OCI-LY7 (cell line): Measurements from ENCODE around the gene ADAMTS17. TPM values are rescaled to one million over a fixed set of nuclear protein-coding genes. Genes with fewer than 3 reads are reported as not detected.
"Not testable (repeated sequence)": the region's sequence is repeated elsewhere in the genome, so short reads cannot be mapped to it uniquely, and the experiment has no call there.

Experiments
- BruUV-seq: library from RNA; stranded (reverse); fragments of 400-500 nt; replicated peaks from 2 replicates; lab custom pipeline; 2021; lab: Mats Ljungman, UMichigan
- CTCF ChIA-PET: fragments of 300-600 bp; sonication (Branson Sonifier 250); formaldehyde crosslinking; loops from one replicate; lab custom pipeline; 2022; ENCODE audit warnings: antibody characterized with exemption; ENCODE audit not compliant: unreplicated experiment; lab: Charles Lee
- POLR2A ChIA-PET: fragments of 300-600 bp; sonication (Branson Sonifier 250); formaldehyde crosslinking; loops from one replicate; lab custom pipeline; 2022; ENCODE audit warnings: antibody characterized with exemption; lab: Charles Lee
- DNase-seq: peaks from one replicate; pipeline ENCODE4 v3.0.0-alpha.2; 2015; ENCODE audit warnings: low spot score
- H2AFZ ChIP-seq: fragments of 200-600 bp; sonication (generic), shearing (Covaris generic); 2 replicates; pipeline ENCODE4 v1.6.1; 2014; ENCODE audit warnings: mild to moderate bottlenecking, antibody characterized with exemption, low read length, moderate library complexity
- H3K27ac ChIP-seq: fragments of 200-600 bp; sonication (generic); 2 replicates; pipeline ENCODE4 v1.5.1; 2014; ENCODE audit warnings: mixed run types, low read depth, mild to moderate bottlenecking, moderate library complexity, low read length, inconsistent platforms; ENCODE audit not compliant: poor library complexity, severe bottlenecking
- H3K36me3 ChIP-seq: fragments of 200-600 bp; sonication (generic); 2 replicates; pipeline ENCODE4 v1.6.1; 2014; ENCODE audit warnings: mild to moderate bottlenecking, antibody characterized with exemption, low read length, moderate library complexity, mixed read lengths; ENCODE audit not compliant: insufficient read depth
- H3K4me1 ChIP-seq: fragments of 200-600 bp; sonication (generic); 2 replicates; pipeline ENCODE4 v1.5.1; 2014; ENCODE audit warnings: mild to moderate bottlenecking, low read length; ENCODE audit not compliant: insufficient read depth, poor library complexity, severe bottlenecking
- H3K4me2 ChIP-seq: fragments of 200-600 bp; sonication (generic); 2 replicates; pipeline ENCODE4 v1.6.1; 2014; ENCODE audit warnings: mild to moderate bottlenecking, low read length
- H3K4me3 ChIP-seq: fragments of 200-600 bp; sonication (generic); 2 replicates; pipeline ENCODE4 v1.5.1; 2014; ENCODE audit warnings: mild to moderate bottlenecking, low read depth, low read length; ENCODE audit not compliant: poor library complexity, severe bottlenecking
- H3K79me2 ChIP-seq: fragments of 200-600 bp; sonication (generic); 2 replicates; pipeline ENCODE4 v1.6.1; 2016; ENCODE audit warnings: low read depth, mild to moderate bottlenecking, low read length, moderate library complexity, mixed read lengths; ENCODE audit not compliant: insufficient read depth
- H3K9me2 ChIP-seq: fragments of 200-600 bp; sonication (generic); 2 replicates; pipeline ENCODE4 v1.6.1; 2016; ENCODE audit warnings: mild to moderate bottlenecking, low read length, mixed read lengths; ENCODE audit not compliant: insufficient read depth
- H3K9me3 ChIP-seq: fragments of 200-600 bp; sonication (generic); 2 replicates; pipeline ENCODE4 v1.6.1; 2014; ENCODE audit warnings: mild to moderate bottlenecking, mixed run types, low read length, mixed read lengths
- H4K20me1 ChIP-seq: fragments of 200-600 bp; sonication (generic); 2 replicates; pipeline ENCODE4 v1.6.1; 2014; ENCODE audit warnings: mild to moderate bottlenecking, antibody characterized with exemption, low read length, moderate library complexity, mixed read lengths; ENCODE audit not compliant: insufficient read depth
- CTCF ChIP-seq: fragments of 200-600 bp; sonication (generic); conservative IDR thresholded peaks from 2 replicates; pipeline ENCODE4 v1.5.1; 2014; ENCODE audit warnings: mild to moderate bottlenecking, antibody characterized with exemption, low read length, moderate library complexity, mixed read lengths
- EZH2phosphoT487 ChIP-seq: fragments of 200-600 bp; sonication (generic); IDR thresholded peaks from 2 replicates; pipeline ENCODE4 v1.6.1; 2018; ENCODE audit warnings: low read depth, borderline replicate concordance, mild to moderate bottlenecking, mixed run types, antibody characterized with exemption, low read length, moderate library complexity, mixed read lengths
- intact Hi-C: fragments of 100-400 bp; cut with micrococcal nuclease; formaldehyde crosslinking; loops from one replicate; pipeline ENCODE4 v1.10.0; 2022; ENCODE audit not compliant: unreplicated experiment
- total RNA-seq, 2 experiments: library from RNA; depleted of rRNA in 1 of 2; stranded (reverse); fragments of >200 nt in 1 of 2; shearing (Covaris generic) in 1 of 2; gene quantifications; 2 replicates each; pipeline ENCODE4 v1.2.3, GENCODE V29; 2014 to 2022

The ADAMTS17 gene
- total RNA-seq, 2 experiments from 2014 or later, result not detected

- H3K36me3 ChIP-seq, result no peaks in the 10 kb centered on the region
- no peaks in the 10 kb centered on the region for H3K4me1 ChIP-seq
- POLR2A ChIA-PET, result interaction anchor here (0.6 to 0.7 kb wide), 2 partner anchors 28 to 848 kb away, joined by 3 to 4 read pairs; no protein-coding TSS in a partner anchor
- H3K9me2 ChIP-seq, result no peaks in the 10 kb centered on the region
- no peaks in the 10 kb centered on the region for H4K20me1 ChIP-seq
- H3K27ac ChIP-seq, result no peak overlapping the region
- no peak overlapping the region for H3K4me2 ChIP-seq
- intact Hi-C loops, result no loop called here
- H2AFZ ChIP-seq, result no peak overlapping the region
- no peak for DNase-seq
- H3K4me3 ChIP-seq, result no peak overlapping the region
- no TSS peak for BruUV-seq
- H3K79me2 ChIP-seq, result no peaks in the 10 kb centered on the region
- CTCF ChIA-PET, result no interaction called here
- no peaks in the 10 kb centered on the region for H3K9me3 ChIP-seq
- TF ChIP-seq EZH2phosphoT487, result no peak
- TF ChIP-seq CTCF, result no peak
Observed at GRCh38 chr15:100078511-100079220, 263.1 kb downstream of the ADAMTS17 start.

- Histone ChIP-seq H3K36me3 (no peaks in the 10 kb centered on the region), H3K4me3 (no peak overlapping the region), H3K9me2 (no peaks in the 10 kb centered on the region), H3K79me2 (no peaks in the 10 kb centered on the region), H3K9me3 (no peaks in the 10 kb centered on the region), H3K4me1 (no peaks in the 10 kb centered on the region), H2AFZ (no peak overlapping the region), H4K20me1 (no peaks in the 10 kb centered on the region), H3K4me2 (no peak overlapping the region), H3K27ac (no peak overlapping the region)
- intact Hi-C loops, result no loop called here
- ChIA-PET CTCF (no interaction called here), POLR2A (no interaction called here)
- TF ChIP-seq EZH2phosphoT487 (no peak), CTCF (no peak)
- DNase-seq, result no peak
- no TSS peak for BruUV-seq
Observed at GRCh38 chr15:100075229-100075628, 266.5 kb downstream of the ADAMTS17 start.

GRCh38 chr15:100073982-100074381 is 267.8 kb downstream of the ADAMTS17 start:
- DNase-seq, result no peak
- no peaks in the 10 kb centered on the region for H3K9me3 ChIP-seq
- no peaks in the 10 kb centered on the region for H3K4me1 ChIP-seq
- no peaks in the 10 kb centered on the region for H4K20me1 ChIP-seq
- no peaks in the 10 kb centered on the region for H3K79me2 ChIP-seq
- H3K4me3 ChIP-seq, result no peak overlapping the region
- ChIA-PET CTCF (no interaction called here), POLR2A (no interaction called here)
- intact Hi-C loops, result no loop called here
- no peak overlapping the region for H3K4me2 ChIP-seq
- TF ChIP-seq CTCF (no peak), EZH2phosphoT487 (no peak)
- H3K9me2 ChIP-seq, result no peaks in the 10 kb centered on the region
- BruUV-seq, result no TSS peak
- H3K36me3 ChIP-seq, result no peaks in the 10 kb centered on the region
- no peak overlapping the region for H3K27ac ChIP-seq
- H2AFZ ChIP-seq, result no peak overlapping the region

- H3K9me3 ChIP-seq, H3K4me3 ChIP-seq, H3K9me2 ChIP-seq, BruUV-seq, H3K4me2 ChIP-seq, H3K4me1 ChIP-seq, H4K20me1 ChIP-seq, CTCF ChIA-PET, H3K36me3 ChIP-seq, DNase-seq, intact Hi-C loops, H3K27ac ChIP-seq, POLR2A ChIA-PET, H3K79me2 ChIP-seq, H2AFZ ChIP-seq: not testable (repeated sequence)
Observed at GRCh38 chr15:100066521-100067280, 275.1 kb downstream of the ADAMTS17 start.
